Measurements from ENCODE around the gene CIAO2A. TPM values are rescaled to one million over a fixed set of nuclear protein-coding genes. Genes with fewer than 3 reads are reported as not detected.

Gene CIAO2A
- total RNA-seq, result 10 to 100 TPM; 47.1 to 47.6 TPM
- 10 to 100 TPM; 41.7 to 48.1 TPM for polyA plus RNA-seq (ENCODE audit: insufficient read length in 2 of 2)
- long read RNA-seq, donor 1, transcript CIAO2A-202 (4 exons, 826 nt), result minor isoform, 8 of 34 reads
- long read RNA-seq, donor 1, transcript CIAO2A-201 (5 exons, 1,105 nt), result major isoform, 25 of 34 reads
- long read RNA-seq, donor 1, partial matches to known transcripts, result 0 of 34 reads
- long read RNA-seq, donor 1, other reads (novel, unspliced or antisense), result 0 of 34 reads
- long read RNA-seq, donor 2, transcript CIAO2A-201 (5 exons, 1,105 nt), result major isoform, 10 of 34 reads
- long read RNA-seq, donor 2, partial matches to known transcripts, result 12 of 34 reads
- long read RNA-seq, donor 2, other reads (novel, unspliced or antisense), result 8 of 34 reads
- long read RNA-seq, donor 3, transcript CIAO2A-201 (5 exons, 1,105 nt), result major isoform, 12 of 15 reads
- long read RNA-seq, donor 3, partial matches to known transcripts, result 0 of 15 reads
- long read RNA-seq, donor 3, other reads (novel, unspliced or antisense), result 0 of 15 reads
- long read RNA-seq, donor 4, transcript CIAO2A-201 (5 exons, 1,105 nt), result major isoform, 59 of 73 reads
- long read RNA-seq, donor 4, transcript CIAO2A-202 (4 exons, 826 nt), result minor isoform, 13 of 73 reads
- long read RNA-seq, donor 4, partial matches to known transcripts, result 0 of 73 reads
- long read RNA-seq, donor 4, other reads (novel, unspliced or antisense), result 0 of 73 reads

GRCh38 chr15:64093627-64094417 lies at the start of gene CIAO2A:
Gene CIAO2A (minus strand): TSS chr15:64093838. CDS start chr15:64093768, 70 bp downstream.
- H3K9me3 ChIP-seq (ENCODE audit: control insufficient read depth, insufficient read depth, low read length), result no peaks in the 10 kb centered on the region
- under 1% methylated on average over 36 of the region's 41 CpGs for WGBS (ENCODE audit: insufficient coverage)
- H3K27me3 ChIP-seq (ENCODE audit: control insufficient read depth, insufficient read depth, low read length), result no peaks in the 10 kb centered on the region
- peak; percentile 95 to 99 (median 96) for DNase-seq (ENCODE audit: low read depth in 4 of 6, low spot score in 6 of 6)
- peaks cover 26% of the 10 kb centered on the region for H3K4me1 ChIP-seq (ENCODE audit: control insufficient read depth, insufficient read depth, low read length)
- H3K36me3 ChIP-seq (ENCODE audit: control insufficient read depth, insufficient read depth, low read length), result peaks cover 6% of the 10 kb centered on the region
- peak within 1 kb of the TSS; percentile 95 for H3K27ac ChIP-seq (ENCODE audit: low read depth, low read length)
- H3K4me3 ChIP-seq (ENCODE audit: low read depth, low read length), result peak within 1 kb of the TSS; percentile 94

GRCh38 chr15:64143276-64143675 lies 49.6 kb upstream of the CIAO2A start:
- WGBS (ENCODE audit: insufficient coverage), result 94% methylated on average over 4 of the region's 6 CpGs
- Histone ChIP-seq H3K36me3 (ENCODE audit: control insufficient read depth, insufficient read depth, low read length) (peaks cover 56% of the 10 kb centered on the region), H3K27ac (ENCODE audit: low read depth, low read length) (no peak overlapping the region), H3K4me1 (ENCODE audit: control insufficient read depth, insufficient read depth, low read length) (peaks cover 34% of the 10 kb centered on the region), H3K9me3 (ENCODE audit: control insufficient read depth, insufficient read depth, low read length) (no peaks in the 10 kb centered on the region), H3K27me3 (ENCODE audit: control insufficient read depth, insufficient read depth, low read length) (no peaks in the 10 kb centered on the region), H3K4me3 (ENCODE audit: low read depth, low read length) (no peak overlapping the region)
- DNase-seq (ENCODE audit: low read depth in 4 of 6, low spot score in 6 of 6), result no peak

- 92% methylated on average over 7 of the region's 8 CpGs for WGBS (ENCODE audit: insufficient coverage)
- peaks cover 28% of the 10 kb centered on the region for H3K4me1 ChIP-seq (ENCODE audit: control insufficient read depth, insufficient read depth, low read length)
- no peaks in the 10 kb centered on the region for H3K9me3 ChIP-seq (ENCODE audit: control insufficient read depth, insufficient read depth, low read length)
- DNase-seq (ENCODE audit: low read depth in 4 of 6, low spot score in 6 of 6), result no peak
- no peak overlapping the region for H3K4me3 ChIP-seq (ENCODE audit: low read depth, low read length)
- H3K27ac ChIP-seq (ENCODE audit: low read depth, low read length), result no peak overlapping the region
- H3K27me3 ChIP-seq (ENCODE audit: control insufficient read depth, insufficient read depth, low read length), result no peaks in the 10 kb centered on the region
- H3K36me3 ChIP-seq (ENCODE audit: control insufficient read depth, insufficient read depth, low read length), result peaks cover 61% of the 10 kb centered on the region
These were observed 48.3 kb upstream of the CIAO2A start for GRCh38 chr15:64141798-64142512.

GRCh38 chr15:64138331-64138941 lies 44.8 kb upstream of the CIAO2A start:
- H3K4me3 ChIP-seq (ENCODE audit: low read depth, low read length), result no peak overlapping the region
- no peaks in the 10 kb centered on the region for H3K9me3 ChIP-seq (ENCODE audit: control insufficient read depth, insufficient read depth, low read length)
- no peak overlapping the region for H3K27ac ChIP-seq (ENCODE audit: low read depth, low read length)
- no peaks in the 10 kb centered on the region for H3K27me3 ChIP-seq (ENCODE audit: control insufficient read depth, insufficient read depth, low read length)
- peaks cover 72% of the 10 kb centered on the region for H3K36me3 ChIP-seq (ENCODE audit: control insufficient read depth, insufficient read depth, low read length)
- no peak for DNase-seq (ENCODE audit: low read depth in 4 of 6, low spot score in 6 of 6)
- peaks cover 13% of the 10 kb centered on the region for H3K4me1 ChIP-seq (ENCODE audit: control insufficient read depth, insufficient read depth, low read length)
- WGBS (ENCODE audit: insufficient coverage), result 95% methylated on average over 3 of the region's 4 CpGs

- no peak for DNase-seq (ENCODE audit: low read depth in 4 of 6, low spot score in 6 of 6)
- Histone ChIP-seq H3K9me3 (ENCODE audit: control insufficient read depth, insufficient read depth, low read length) (no peaks in the 10 kb centered on the region), H3K4me1 (ENCODE audit: control insufficient read depth, insufficient read depth, low read length) (peaks cover 13% of the 10 kb centered on the region), H3K27ac (ENCODE audit: low read depth, low read length) (no peak overlapping the region), H3K36me3 (ENCODE audit: control insufficient read depth, insufficient read depth, low read length) (peaks cover 76% of the 10 kb centered on the region), H3K27me3 (ENCODE audit: control insufficient read depth, insufficient read depth, low read length) (no peaks in the 10 kb centered on the region), H3K4me3 (ENCODE audit: low read depth, low read length) (no peak overlapping the region)
- WGBS (ENCODE audit: insufficient coverage), result 55% methylated on average over 7 of the region's 8 CpGs
These were observed 43.7 kb upstream of the CIAO2A start for GRCh38 chr15:64137226-64137833.

DNA sequence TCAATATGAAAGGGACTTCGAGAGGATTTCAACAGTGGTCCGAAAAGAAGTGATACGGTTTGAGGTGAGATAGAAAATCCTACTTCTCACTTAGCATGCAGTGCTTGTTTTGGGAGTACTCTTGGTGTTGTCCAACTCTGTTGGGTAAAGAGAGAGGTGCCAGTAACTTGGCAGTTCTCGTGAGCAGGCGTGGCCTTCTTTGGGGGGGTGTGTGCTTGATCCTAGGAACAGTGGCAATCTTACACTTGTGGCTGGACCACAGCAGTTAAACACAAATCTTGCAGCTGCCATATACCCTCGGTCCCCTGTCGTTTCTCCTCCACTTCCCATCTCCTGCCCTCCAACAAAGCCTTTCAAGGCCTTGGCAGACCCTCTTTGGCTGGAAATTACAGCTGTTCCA lies 42.7 kb upstream of the CIAO2A start:
- Histone ChIP-seq H3K9me3 (ENCODE audit: control insufficient read depth, insufficient read depth, low read length) (no peaks in the 10 kb centered on the region), H3K4me3 (ENCODE audit: low read depth, low read length) (no peak overlapping the region), H3K27ac (ENCODE audit: low read depth, low read length) (no peak overlapping the region), H3K36me3 (ENCODE audit: control insufficient read depth, insufficient read depth, low read length) (peaks cover 77% of the 10 kb centered on the region), H3K27me3 (ENCODE audit: control insufficient read depth, insufficient read depth, low read length) (no peaks in the 10 kb centered on the region), H3K4me1 (ENCODE audit: control insufficient read depth, insufficient read depth, low read length) (peaks cover 13% of the 10 kb centered on the region)
- 88% methylated on average over 3 of the region's 7 CpGs for WGBS (ENCODE audit: insufficient coverage)
- no peak for DNase-seq (ENCODE audit: low read depth in 4 of 6, low spot score in 6 of 6)

GRCh38 chr15:64134345-64134829 lies 40.7 kb upstream of the CIAO2A start:
- 55% methylated on average over 9 of the region's 9 CpGs for WGBS (ENCODE audit: insufficient coverage)
- peaks cover 13% of the 10 kb centered on the region for H3K4me1 ChIP-seq (ENCODE audit: control insufficient read depth, insufficient read depth, low read length)
- peak in 2 of 6 donors; percentile 68 to 72 for DNase-seq (ENCODE audit: low read depth in 4 of 6, low spot score in 6 of 6)
- H3K4me3 ChIP-seq (ENCODE audit: low read depth, low read length), result no peak overlapping the region
- H3K27ac ChIP-seq (ENCODE audit: low read depth, low read length), result peak overlapping the region; percentile 4
- no peaks in the 10 kb centered on the region for H3K27me3 ChIP-seq (ENCODE audit: control insufficient read depth, insufficient read depth, low read length)
- peaks cover 87% of the 10 kb centered on the region for H3K36me3 ChIP-seq (ENCODE audit: control insufficient read depth, insufficient read depth, low read length)
- no peaks in the 10 kb centered on the region for H3K9me3 ChIP-seq (ENCODE audit: control insufficient read depth, insufficient read depth, low read length)

- Histone ChIP-seq H3K36me3 (ENCODE audit: control insufficient read depth, insufficient read depth, low read length) (peaks cover 90% of the 10 kb centered on the region), H3K27ac (ENCODE audit: low read depth, low read length) (no peak overlapping the region), H3K9me3 (ENCODE audit: control insufficient read depth, insufficient read depth, low read length) (no peaks in the 10 kb centered on the region), H3K4me3 (ENCODE audit: low read depth, low read length) (no peak overlapping the region), H3K27me3 (ENCODE audit: control insufficient read depth, insufficient read depth, low read length) (no peaks in the 10 kb centered on the region), H3K4me1 (ENCODE audit: control insufficient read depth, insufficient read depth, low read length) (peaks cover 13% of the 10 kb centered on the region)
- WGBS (ENCODE audit: insufficient coverage), result 96% methylated on average over 10 of the region's 10 CpGs
- no peak for DNase-seq (ENCODE audit: low read depth in 4 of 6, low spot score in 6 of 6)
These were observed 40.1 kb upstream of the CIAO2A start for GRCh38 chr15:64133623-64134344.
